ENCODE results near the gene FGF14. TPM values are rescaled to one million over a fixed set of nuclear protein-coding genes. Genes with fewer than 3 reads are reported as not detected.

Gene FGF14
- total RNA-seq, 4 donors from 2014 or later = 0.28 to 2.3 (median 0.35) TPM; not detected in 1

DNA sequence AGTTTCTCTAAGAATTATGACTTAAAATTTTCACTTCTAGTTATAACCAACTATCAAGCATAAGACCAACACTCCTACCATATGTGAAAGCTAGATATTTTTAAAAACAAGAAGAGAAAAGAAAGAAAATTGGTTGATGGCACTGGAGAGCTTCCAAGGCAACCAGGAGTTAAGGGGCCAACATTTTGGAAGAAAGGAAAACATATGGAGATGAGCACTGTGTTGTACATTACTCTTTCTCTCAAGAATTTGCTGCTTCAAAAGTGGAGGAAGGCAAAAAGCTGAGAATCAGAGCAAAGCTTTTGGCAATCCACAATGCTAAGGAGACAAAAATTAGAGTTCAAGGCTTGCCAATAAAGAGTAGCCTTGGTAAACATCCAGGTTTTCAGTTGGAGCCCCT lies 503.2 kb downstream of the FGF14 start:
- Histone ChIP-seq H3K9me3 (no peaks in the 10 kb centered on the region), H3K4me3 (no peak overlapping the region), H3K27me3 (no peaks in the 10 kb centered on the region), H3K27ac (no peak overlapping the region), H3K4me1 (no peaks in the 10 kb centered on the region), H3K36me3 (no peaks in the 10 kb centered on the region)
- DNase-seq = no peak
- TF ChIP-seq POLR2A (IDR thresholded peaks at IDR 0.05) = no peak
- TF ChIP-seq, protein P1, sequence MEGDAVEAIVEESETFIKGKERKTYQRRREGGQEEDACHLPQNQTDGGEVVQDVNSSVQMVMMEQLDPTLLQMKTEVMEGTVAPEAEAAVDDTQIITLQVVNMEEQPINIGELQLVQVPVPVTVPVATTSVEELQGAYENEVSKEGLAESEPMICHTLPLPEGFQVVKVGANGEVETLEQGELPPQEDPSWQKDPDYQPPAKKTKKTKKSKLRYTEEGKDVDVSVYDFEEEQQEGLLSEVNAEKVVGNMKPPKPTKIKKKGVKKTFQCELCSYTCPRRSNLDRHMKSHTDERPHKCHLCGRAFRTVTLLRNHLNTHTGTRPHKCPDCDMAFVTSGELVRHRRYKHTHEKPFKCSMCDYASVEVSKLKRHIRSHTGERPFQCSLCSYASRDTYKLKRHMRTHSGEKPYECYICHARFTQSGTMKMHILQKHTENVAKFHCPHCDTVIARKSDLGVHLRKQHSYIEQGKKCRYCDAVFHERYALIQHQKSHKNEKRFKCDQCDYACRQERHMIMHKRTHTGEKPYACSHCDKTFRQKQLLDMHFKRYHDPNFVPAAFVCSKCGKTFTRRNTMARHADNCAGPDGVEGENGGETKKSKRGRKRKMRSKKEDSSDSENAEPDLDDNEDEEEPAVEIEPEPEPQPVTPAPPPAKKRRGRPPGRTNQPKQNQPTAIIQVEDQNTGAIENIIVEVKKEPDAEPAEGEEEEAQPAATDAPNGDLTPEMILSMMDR (IDR thresholded peaks at IDR 0.05) = no peak

DNA sequence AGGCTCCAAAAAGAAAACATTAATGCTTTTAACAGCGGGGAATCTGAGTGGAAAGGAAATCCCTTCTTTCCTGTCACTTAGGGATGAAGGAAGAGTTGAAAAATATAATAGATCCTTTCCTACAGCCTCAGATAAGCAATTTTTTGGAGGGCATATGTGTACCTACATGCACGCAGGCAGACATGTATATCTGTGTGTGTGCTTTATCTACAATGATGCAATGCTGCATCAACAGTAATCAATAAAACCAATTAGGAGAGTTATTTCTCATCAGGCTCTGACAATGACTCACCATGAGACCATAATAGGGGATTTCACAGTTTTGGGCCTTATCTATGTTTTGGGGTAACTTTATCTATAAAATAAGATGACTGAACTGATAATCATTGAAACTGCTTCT lies 505.3 kb downstream of the FGF14 start:
- H3K4me3 ChIP-seq = no peak overlapping the region
- H3K36me3 ChIP-seq = no peaks in the 10 kb centered on the region
- no peaks in the 10 kb centered on the region for H3K27me3 ChIP-seq
- no peaks in the 10 kb centered on the region for H3K9me3 ChIP-seq
- no peak for DNase-seq
- no peaks in the 10 kb centered on the region for H3K4me1 ChIP-seq
- H3K27ac ChIP-seq = no peak overlapping the region
- TF ChIP-seq, protein P1 (IDR thresholded peaks at IDR 0.05) = no peak
- no peak for TF ChIP-seq POLR2A (IDR thresholded peaks at IDR 0.05)

DNA sequence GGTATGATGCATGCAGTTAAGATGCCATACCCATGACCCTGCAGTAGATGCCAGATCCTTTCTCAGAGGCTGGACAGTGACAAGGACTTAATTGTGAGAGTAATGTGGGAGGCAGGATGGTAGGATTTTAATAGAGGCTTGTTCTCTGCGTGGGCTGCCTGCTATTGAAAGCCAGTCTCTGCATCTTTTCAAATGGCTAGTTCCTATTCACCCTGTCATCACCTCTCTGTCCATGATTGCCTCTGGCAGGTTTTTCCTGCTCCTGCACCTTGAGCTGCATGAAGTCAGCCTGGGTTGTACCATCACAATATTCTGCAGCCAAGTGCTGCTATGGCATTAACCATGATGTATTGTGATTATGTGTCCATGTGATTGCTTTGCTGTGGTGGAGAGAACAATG lies 508.8 kb downstream of the FGF14 start:
- DNase-seq = no peak
- Histone ChIP-seq H3K27me3 (no peaks in the 10 kb centered on the region), H3K4me1 (no peaks in the 10 kb centered on the region), H3K36me3 (no peaks in the 10 kb centered on the region), H3K27ac (no peak overlapping the region), H3K4me3 (no peak overlapping the region), H3K9me3 (no peaks in the 10 kb centered on the region)
- TF ChIP-seq, protein P1 (IDR thresholded peaks at IDR 0.05) = no peak
- TF ChIP-seq POLR2A (IDR thresholded peaks at IDR 0.05) = no peak

DNA sequence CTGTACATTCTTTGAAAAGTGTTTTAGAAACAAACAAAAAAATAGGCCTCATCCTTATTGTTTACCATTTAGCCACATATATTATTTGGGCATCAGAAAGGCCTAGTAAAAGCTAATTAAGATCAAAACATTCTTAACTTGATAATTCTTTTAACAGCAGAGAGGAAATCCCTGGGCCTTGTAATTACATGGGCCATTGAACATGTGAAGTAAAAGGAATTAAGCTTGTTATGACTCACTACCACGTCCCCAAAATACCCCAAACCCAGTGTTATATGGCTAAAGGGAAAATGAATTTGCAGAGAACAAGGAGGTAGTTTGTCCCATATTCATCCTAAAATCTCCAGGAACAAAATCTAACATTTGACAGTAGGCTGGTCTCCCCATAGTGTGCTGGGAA lies 509.6 kb downstream of the FGF14 start:
- no peaks in the 10 kb centered on the region for H3K27me3 ChIP-seq
- TF ChIP-seq POLR2A (IDR thresholded peaks at IDR 0.05) = no peak
- TF ChIP-seq, protein P1 (IDR thresholded peaks at IDR 0.05) = no peak
- DNase-seq = no peak
- H3K4me3 ChIP-seq = no peak overlapping the region
- no peaks in the 10 kb centered on the region for H3K36me3 ChIP-seq
- H3K27ac ChIP-seq = no peak overlapping the region
- no peaks in the 10 kb centered on the region for H3K9me3 ChIP-seq
- H3K4me1 ChIP-seq = no peaks in the 10 kb centered on the region

DNA sequence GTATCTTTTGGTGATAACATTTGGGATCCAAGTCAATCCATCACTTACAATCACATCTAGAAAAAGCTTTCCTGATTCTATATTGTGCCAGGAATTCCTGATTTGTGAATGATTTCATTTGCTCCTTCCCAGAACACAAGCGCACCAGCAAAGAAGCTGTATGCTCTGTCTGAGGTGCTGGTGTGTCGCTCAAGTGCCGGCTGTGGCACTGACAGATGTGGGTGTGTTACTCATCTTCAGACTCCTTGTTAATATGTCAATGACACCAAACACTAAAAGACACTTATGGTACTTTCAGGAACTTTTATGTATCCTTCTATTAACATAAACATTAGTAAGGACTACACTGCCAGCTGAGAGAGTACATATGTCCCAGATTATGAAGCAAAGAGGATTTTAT lies 520.3 kb downstream of the FGF14 start:
- Histone ChIP-seq H3K36me3 (no peaks in the 10 kb centered on the region), H3K4me1 (no peaks in the 10 kb centered on the region), H3K27ac (no peak overlapping the region), H3K9me3 (no peaks in the 10 kb centered on the region), H3K27me3 (no peaks in the 10 kb centered on the region), H3K4me3 (no peak overlapping the region)
- TF ChIP-seq POLR2A (IDR thresholded peaks at IDR 0.05) = no peak
- DNase-seq = no peak

DNA sequence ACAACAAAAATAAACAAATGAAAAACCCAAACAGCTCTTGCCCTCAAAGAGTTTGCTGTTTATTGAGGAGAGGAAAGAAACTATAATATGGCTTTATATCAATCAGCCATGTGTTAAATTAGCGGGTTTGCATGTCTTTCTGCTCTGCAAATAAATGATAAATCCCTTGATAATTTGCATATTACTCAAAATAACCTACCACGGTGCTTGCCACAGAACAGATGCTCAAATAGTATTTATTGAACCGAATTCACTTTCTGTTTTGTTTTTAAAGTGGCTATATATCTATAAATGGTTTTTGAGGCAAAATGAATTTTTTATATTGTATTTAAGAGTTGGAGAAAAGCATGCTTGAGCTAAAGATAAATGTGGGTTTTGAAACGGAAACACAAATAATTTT lies 521.3 kb downstream of the FGF14 start:
- no peak overlapping the region for H3K4me3 ChIP-seq
- no peaks in the 10 kb centered on the region for H3K36me3 ChIP-seq
- TF ChIP-seq POLR2A (IDR thresholded peaks at IDR 0.05) = no peak
- TF ChIP-seq, protein P1 (IDR thresholded peaks at IDR 0.05) = no peak
- DNase-seq = no peak
- H3K9me3 ChIP-seq = no peaks in the 10 kb centered on the region
- H3K27me3 ChIP-seq = no peaks in the 10 kb centered on the region
- H3K4me1 ChIP-seq = no peaks in the 10 kb centered on the region
- H3K27ac ChIP-seq = no peak overlapping the region

Measured in Peyer's patch (tissue), 4 donors.